ENCODE measurements around the gene RAB19. TPM values are rescaled to one million over a fixed set of nuclear protein-coding genes. Genes with fewer than 3 reads are reported as not detected.

RAB19 gene
- total and polyA plus RNA-seq, 9 of the 15 experiments (the other 6 are each of a cell fraction or from before 2014, with no cell fraction given): not detected

- TF ChIP-seq CLOCK (CRISPR knock-in tag; IDR thresholded peaks at IDR 0.05; ENCODE audit: borderline replicate concordance) (0 out of 2 replicates have a peak, but pooled peaks have one; percentile 43), ZKSCAN8 (CRISPR knock-in tag; IDR thresholded peaks at IDR 0.05) (no peak), ZBTB1 (CRISPR knock-in tag; IDR thresholded peaks at IDR 0.05; ENCODE audit: borderline replicate concordance, low read depth) (no peak), KLF10 (CRISPR knock-in tag; IDR thresholded peaks at IDR 0.05) (no peak), KLF13 (tag; IDR thresholded peaks at IDR 0.05; ENCODE audit: borderline replicate concordance, low read depth) (no peak), ZNF140 (CRISPR knock-in tag; IDR thresholded peaks at IDR 0.05) (no peak), AFF4 (CRISPR knock-in tag; IDR thresholded peaks at IDR 0.05) (no peak), CSDE1 (IDR thresholded peaks at IDR 0.05) (no peak; a peak in 1 of 4 replicates), ESRRB (CRISPR knock-in tag; IDR thresholded peaks at IDR 0.05; ENCODE audit: borderline replicate concordance) (no peak), ZNF197 (CRISPR knock-in tag; IDR thresholded peaks at IDR 0.05; ENCODE audit: low read depth) (no peak), ELF1 (tag; IDR thresholded peaks at IDR 0.05) (no peak), ZNF449 (CRISPR knock-in tag; IDR thresholded peaks at IDR 0.05) (no peak), XRCC5 (IDR thresholded peaks at IDR 0.05; ENCODE audit: low read depth, low read length) (no peak), STAT5B (CRISPR knock-in tag; IDR thresholded peaks at IDR 0.05) (no peak), RBM14 (IDR thresholded peaks at IDR 0.05; ENCODE audit: borderline replicate concordance, insufficient read depth, low read depth, low read length) (no peak), CBX1 (IDR thresholded peaks at IDR 0.05; ENCODE audit: low read depth) (no peak), PHB (CRISPR knock-in tag; IDR thresholded peaks at IDR 0.05) (no peak), CBFA2T3 (IDR thresholded peaks at IDR 0.05) (peak; percentile 98), BRD9 (IDR thresholded peaks at IDR 0.05; ENCODE audit: low read depth, partially characterized antibody) (peak; percentile 30), ZBTB7A (IDR thresholded peaks at IDR 0.05; ENCODE audit: borderline replicate concordance, control insufficient read depth, low read depth, low read length) (no peak), ID3 (CRISPR knock-in tag; IDR thresholded peaks at IDR 0.05) (no peak), ID3 (tag; IDR thresholded peaks at IDR 0.05) (no peak)
These were observed 12.2 kb upstream of the RAB19 start (continued) for GRCh38 chr7:140391634-140392033.
